DOHH2 (cell line): ENCODE data around the gene GTF3C1.

Experiments used
- H3F3A ChIP-seq: fragments of 200-600 bp; sonication (generic), shearing (Covaris generic); 2 replicates; pipeline ENCODE4 v1.6.0; 2016; ENCODE audit warnings: antibody characterized with exemption, mild to moderate bottlenecking; ENCODE audit not compliant: control insufficient read depth, insufficient read depth
- H3K27ac ChIP-seq: fragments of 200-600 bp; sonication (generic); 2 replicates; pipeline ENCODE4 v1.5.1; 2014; ENCODE audit warnings: low read depth, mild to moderate bottlenecking, low read length, moderate library complexity
- H3K27me3 ChIP-seq: fragments of 200-600 bp; sonication (generic); 2 replicates; pipeline ENCODE4 v1.6.1; 2014; ENCODE audit warnings: mild to moderate bottlenecking, low read length, mixed read lengths; ENCODE audit not compliant: control insufficient read depth
- H3K36me3 ChIP-seq: fragments of 200-600 bp; sonication (generic); 2 replicates; pipeline ENCODE4 v1.6.1; 2014; ENCODE audit warnings: mild to moderate bottlenecking, low read length, moderate library complexity, mixed read lengths; ENCODE audit not compliant: control insufficient read depth
- H3K4me1 ChIP-seq: fragments of 200-600 bp; sonication (generic); 2 replicates; pipeline ENCODE4 v1.6.1; 2014; ENCODE audit warnings: mild to moderate bottlenecking, low read length, mixed read lengths; ENCODE audit not compliant: control insufficient read depth
- H3K4me2 ChIP-seq: fragments of 200-600 bp; sonication (generic); 2 replicates; pipeline ENCODE4 v1.6.0; 2014; ENCODE audit warnings: mild to moderate bottlenecking, low read length, moderate library complexity
- H3K4me3 ChIP-seq: fragments of 200-600 bp; sonication (generic); 2 replicates; pipeline ENCODE4 v1.5.1; 2014; ENCODE audit warnings: mild to moderate bottlenecking, low read length, mixed read lengths
- H3K79me2 ChIP-seq: fragments of 200-600 bp; sonication (generic); 2 replicates; pipeline ENCODE4 v1.6.1; 2014; ENCODE audit warnings: mild to moderate bottlenecking, low read length, mixed read lengths; ENCODE audit not compliant: control insufficient read depth
- H3K9me2 ChIP-seq: fragments of 200-600 bp; sonication (generic); replicated peaks from 2 replicates; pipeline ENCODE4 v1.6.1; 2014; ENCODE audit warnings: mild to moderate bottlenecking, low read length, mixed read lengths; ENCODE audit not compliant: control insufficient read depth
- H3K9me3 ChIP-seq: fragments of 200-600 bp; sonication (generic); 2 replicates; pipeline ENCODE4 v1.6.1; 2014; ENCODE audit warnings: antibody characterized with exemption, low read length, mixed read lengths; ENCODE audit not compliant: control insufficient read depth, insufficient read depth
- H4K20me1 ChIP-seq: fragments of 200-600 bp; sonication (generic); 2 replicates; pipeline ENCODE4 v1.6.0; 2014; ENCODE audit warnings: low read depth, mild to moderate bottlenecking, antibody characterized with exemption, low read length, moderate library complexity; ENCODE audit not compliant: control insufficient read depth, insufficient read depth
- CTCF ChIP-seq: fragments of 200-600 bp; sonication (generic); IDR thresholded peaks from one replicate; pipeline ENCODE4 v1.5.1; 2014; ENCODE audit warnings: antibody characterized with exemption, mild to moderate bottlenecking, low read depth, low read length; ENCODE audit not compliant: poor library complexity, severe bottlenecking
- EZH2phosphoT487 ChIP-seq: fragments of 200-600 bp; sonication (generic); IDR thresholded peaks from 2 replicates; pipeline ENCODE4 v1.6.1; 2017; ENCODE audit warnings: borderline replicate concordance, mild to moderate bottlenecking, antibody characterized with exemption, low read length, moderate library complexity, mixed read lengths

Gene GTF3C1

GRCh38 chr16:27520982-27521673, 28.6 kb downstream of the GTF3C1 start:
- peaks cover 13% of the 10 kb centered on the region; the same call in 1 of the 2 replicates for H3K36me3 ChIP-seq
- no peaks in the 10 kb centered on the region for H3K9me2 ChIP-seq
- H3K27me3 ChIP-seq, result no peaks in the 10 kb centered on the region
- no peak overlapping the region for H3K4me3 ChIP-seq
- H3K9me3 ChIP-seq, result no peaks in the 10 kb centered on the region
- no peaks in the 10 kb centered on the region for H4K20me1 ChIP-seq
- no peak for TF ChIP-seq CTCF
- no peak for TF ChIP-seq EZH2phosphoT487
- no peaks in the 10 kb centered on the region for H3K79me2 ChIP-seq
- no peaks in the 10 kb centered on the region for H3F3A ChIP-seq
- H3K27ac ChIP-seq, result no peak overlapping the region
- H3K4me1 ChIP-seq, result no peaks in the 10 kb centered on the region
- H3K4me2 ChIP-seq, result no peak overlapping the region

GRCh38 chr16:27518226-27518625, 31.5 kb downstream of the GTF3C1 start:
- TF ChIP-seq CTCF (no peak), EZH2phosphoT487 (no peak)
- Histone ChIP-seq H3K79me2 (no peaks in the 10 kb centered on the region), H4K20me1 (no peaks in the 10 kb centered on the region), H3K9me3 (no peaks in the 10 kb centered on the region), H3K4me1 (no peaks in the 10 kb centered on the region), H3K9me2 (no peaks in the 10 kb centered on the region), H3F3A (no peaks in the 10 kb centered on the region), H3K36me3 (peaks cover 5% of the 10 kb centered on the region; the same call in 1 of the 2 replicates), H3K4me3 (no peak overlapping the region), H3K4me2 (no peak overlapping the region), H3K27ac (no peak overlapping the region), H3K27me3 (no peaks in the 10 kb centered on the region)

GRCh38 chr16:27517664-27518063, 32.0 kb downstream of the GTF3C1 start:
- Histone ChIP-seq H3F3A (no peaks in the 10 kb centered on the region), H3K4me1 (no peaks in the 10 kb centered on the region), H3K4me2 (no peak overlapping the region), H3K79me2 (no peaks in the 10 kb centered on the region), H3K27ac (no peak overlapping the region), H3K36me3 (0 out of 2 replicates have a peak, but pooled peaks cover 3% of the 10 kb centered on the region), H3K9me2 (no peaks in the 10 kb centered on the region), H3K9me3 (no peaks in the 10 kb centered on the region), H3K4me3 (no peak overlapping the region), H4K20me1 (no peaks in the 10 kb centered on the region), H3K27me3 (no peaks in the 10 kb centered on the region)
- TF ChIP-seq CTCF (no peak), EZH2phosphoT487 (no peak)
